A549 (cell line): Measurements from ENCODE around the gene GNG2. TPM values are rescaled to one million over a fixed set of nuclear protein-coding genes. Genes with fewer than 3 reads are reported as not detected.

Experiments used
- ATAC-seq, 2 experiments: fragments of 200-7000 bp in 1 of 2; fragments of >200 bp in 1 of 2; cut with Nextera tagmentation in 1 of 2; cut with Tn5 transposase in 1 of 2; 3 replicates each; pipeline versions ENCODE4 v1.8.0 to v1.9.1; 2018 to 2020; ENCODE audit warnings: mild to moderate bottlenecking in 1 of 2, moderate library complexity in 1 of 2
- CTCF ChIA-PET: fragments of 300-600 bp; sonication (Branson Sonifier 250); formaldehyde crosslinking; extraction: SDS; loops from one replicate; lab custom pipeline; 2021; ENCODE audit warnings: antibody characterized with exemption, inconsistent platforms; lab: Yijun Ruan, JAX
- POLR2A ChIA-PET: fragments of 350-600 bp; formaldehyde crosslinking; extraction: SDS; loops from one replicate; lab custom pipeline; 2021; ENCODE audit warnings: antibody characterized with exemption, inconsistent platforms; lab: Yijun Ruan, JAX
- DNase-seq, 2 experiments: peaks; one replicate each; pipeline versions ENCODE4 v3.0.0 to v3.0.0-alpha.2; 2011 to 2016; ENCODE audit warnings: low read depth in 1 of 2, low spot score in 1 of 2
- FAIRE-seq: peaks from 2 replicates; lab custom pipeline; 2011; peaks lifted over from hg19 to GRCh38; lab: Jason Lieb, UNC
- H3K27ac ChIP-seq, 2 experiments: fragments of >200 bp; sonication (Bioruptor Twin); formaldehyde crosslinking; 3 replicates each; pipeline ENCODE4 v1.5.1; 2016 to 2017
- H3K4me1 ChIP-seq: fragments of >200 bp; sonication (Bioruptor Twin); formaldehyde crosslinking; 3 replicates; pipeline ENCODE4 v1.6.1; 2016
- H3K4me2 ChIP-seq: fragments of >200 bp; sonication (Bioruptor Twin); formaldehyde crosslinking; 3 replicates; pipeline ENCODE4 v1.6.1; 2016
- H3K4me3 ChIP-seq: fragments of >200 bp; sonication (Bioruptor Twin); formaldehyde crosslinking; 3 replicates; pipeline ENCODE4 v1.5.1; 2016
- H3K9me3 ChIP-seq: fragments of >200 bp; sonication (Bioruptor Twin); formaldehyde crosslinking; 3 replicates; pipeline ENCODE4 v1.6.1; 2016
- BHLHE40 ChIP-seq: IDR thresholded peaks from 2 replicates; pipeline ENCODE4 v1.6.1; 2012; ENCODE audit warnings: low read depth, low read length, inconsistent platforms
- CBX8 ChIP-seq: fragments of 200-600 bp; sonication (generic); IDR thresholded peaks from 2 replicates; pipeline ENCODE4 v1.6.1; 2016
- CHD4 ChIP-seq: fragments of 200-600 bp; sonication (generic); IDR thresholded peaks from 2 replicates; pipeline ENCODE4 v1.6.1; 2016; ENCODE audit warnings: antibody characterized with exemption, mild to moderate bottlenecking, borderline replicate concordance
- CTCF ChIP-seq: fragments of >200 bp; sonication (Bioruptor Twin); formaldehyde crosslinking; IDR thresholded peaks from 3 replicates; pipeline ENCODE4 v1.5.1; 2016
- E2F6 ChIP-seq: IDR thresholded peaks from 2 replicates; pipeline ENCODE4 v1.6.1; 2012; ENCODE audit warnings: low read depth, borderline replicate concordance
- EHF ChIP-seq: fragments of 250-450 bp; sonication (Bioruptor Pico); IDR thresholded peaks from 2 replicates; pipeline ENCODE4 v1.5.0; 2020; ENCODE audit warnings: mild to moderate bottlenecking
- EP300 ChIP-seq, 2 experiments: fragments of >200 bp; sonication (Bioruptor Twin); formaldehyde crosslinking; IDR thresholded peaks; 2 replicates in 1 of 2; 3 replicates in 1 of 2; pipeline ENCODE4 v1.6.1; 2016 to 2017
- HES2 ChIP-seq: fragments of >200 bp; sonication (Bioruptor Twin); formaldehyde crosslinking; IDR thresholded peaks from 2 replicates; pipeline ENCODE4 v1.6.1; 2016
- HMGXB4 ChIP-seq: fragments of 250-450 bp; sonication (Bioruptor Pico); IDR thresholded peaks from 2 replicates; pipeline ENCODE4 v1.5.0; 2021; ENCODE audit warnings: mild to moderate bottlenecking, moderate library complexity, borderline replicate concordance
- JUNB ChIP-seq: fragments of >200 bp; sonication (Bioruptor Twin); formaldehyde crosslinking; IDR thresholded peaks from 2 replicates; pipeline ENCODE4 v1.6.1; 2016
- KDM1A ChIP-seq: fragments of 200-600 bp; sonication (generic); IDR thresholded peaks from 2 replicates; pipeline ENCODE4 v1.6.1; 2016; ENCODE audit warnings: low read depth, mild to moderate bottlenecking
- MAZ ChIP-seq: fragments of 150-350 bp; IDR thresholded peaks from 2 replicates; pipeline ENCODE4 v1.6.1; 2014; ENCODE audit warnings: antibody characterized with exemption, low read depth, low read length, borderline replicate concordance
- NPAS2 ChIP-seq: fragments of 250-450 bp; sonication (Bioruptor Pico); IDR thresholded peaks from 2 replicates; pipeline ENCODE4 v1.8.0; 2022; ENCODE audit warnings: mild to moderate bottlenecking, moderate library complexity, borderline replicate concordance
- POLR2AphosphoS2 ChIP-seq: conservative IDR thresholded peaks from 2 replicates; pipeline ENCODE4 v1.6.1; 2012; ENCODE audit warnings: low read length, improper control_type of control experiment, inconsistent platforms
- RCOR1 ChIP-seq: fragments of 150-350 bp; IDR thresholded peaks from 2 replicates; pipeline ENCODE4 v1.6.1; 2014; ENCODE audit warnings: antibody characterized with exemption, low read length, low read depth
- RFX5 ChIP-seq: fragments of 450-650 bp; IDR thresholded peaks from 2 replicates; pipeline ENCODE4 v1.7.1; 2014; ENCODE audit warnings: antibody characterized with exemption, mild to moderate bottlenecking, moderate library complexity
- SMC3 ChIP-seq: fragments of >200 bp; sonication (Bioruptor Twin); formaldehyde crosslinking; IDR thresholded peaks from 3 replicates; pipeline ENCODE4 v1.6.1; 2018; ENCODE audit warnings: inconsistent platforms
- TP53 ChIP-seq: fragments of 250-450 bp; sonication (Bioruptor Pico); IDR thresholded peaks from 2 replicates; pipeline ENCODE4 v1.5.0; 2021; ENCODE audit warnings: mild to moderate bottlenecking, moderate library complexity
- ZSCAN20 ChIP-seq: fragments of 250-450 bp; sonication (Bioruptor Pico); IDR thresholded peaks from 2 replicates; pipeline ENCODE4 v1.8.0; 2022; ENCODE audit warnings: mild to moderate bottlenecking, moderate library complexity
- WGBS: methylation state at CpG from one replicate; pipeline ENCODE4 v1.1.6; 2017; ENCODE audit errors: missing lambda C conversion rate; 5-methylcytosine and 5-hydroxymethylcytosine counted together
- polyA plus RNA-seq, 4 experiments: library from polyadenylated mRNA; depleted of rRNA in 3 of 4; stranded (reverse); fragments of >200 nt; fragmentation: RNase III in 1 of 4; extraction: RNeasy Plus Mini Kit Qiagen cat#74134 plus additional on column Dnase treatment in 1 of 4; gene quantifications; 2 replicates in 3 of 4; 3 replicates in 1 of 4; pipeline ENCODE4 v1.2.3, GENCODE V29; 2011 to 2017
- TF ChIP-seq, protein P1 (sequence below): IDR thresholded peaks from 2 replicates; pipeline ENCODE4 v1.6.1; 2012

The GNG2 gene
- polyA plus RNA-seq, 2 of the 4 experiments (the other 2 are of a cell fraction): 2.1 to 3.0 TPM

GRCh38 chr14:51836417-51836816 lies 24.0 kb upstream of the GNG2 start:
- Histone ChIP-seq H3K4me1 (peaks cover 16% of the 10 kb centered on the region), H3K4me2 (no peak overlapping the region), H3K9me3 (no peaks in the 10 kb centered on the region), H3K4me3 (no peak overlapping the region), H3K27ac (no peak overlapping the region; a peak in 1 of 6 replicates)
- no peak for DNase-seq
- ATAC-seq: no peak
- POLR2A ChIA-PET: no interaction called here
- CTCF ChIA-PET: no interaction called here
- no peak for TF ChIP-seq CTCF
- TF ChIP-seq HES2: no peak
- no peak for TF ChIP-seq SMC3
- no peak for TF ChIP-seq NPAS2 (CRISPR knock-in tag)
- no peak for TF ChIP-seq CHD4
- TF ChIP-seq POLR2AphosphoS2: no peak
- no peak for TF ChIP-seq EP300 (IDR thresholded peaks at IDR 0.05)
- TF ChIP-seq MAZ: no peak
- TF ChIP-seq CBX8: no peak
- no peak for FAIRE-seq

GRCh38 chr14:51844081-51844881 lies 16.1 kb upstream of the GNG2 start:
- no peak for ATAC-seq
- no peak for TF ChIP-seq TP53 (CRISPR knock-in tag)
- TF ChIP-seq, all 56 proteins: peak for 0
- ChIA-PET CTCF (no interaction called here), POLR2A (no interaction called here)
- H3K4me3 ChIP-seq: no peak overlapping the region
- 71% methylated on average over 6 of the region's 6 CpGs for WGBS
- DNase-seq (no peak), FAIRE-seq (no peak)
- H3K4me1 ChIP-seq: peaks cover 7% of the 10 kb centered on the region; the same call in 1 of the 3 replicates
- no peak overlapping the region for H3K27ac ChIP-seq
- H3K4me2 ChIP-seq: no peak overlapping the region
- H3K9me3 ChIP-seq: no peaks in the 10 kb centered on the region

GRCh38 chr14:51845811-51846210 lies 14.6 kb upstream of the GNG2 start:
- Histone ChIP-seq H3K4me3 (no peak overlapping the region), H3K4me2 (no peak overlapping the region), H3K9me3 (no peaks in the 10 kb centered on the region), H3K4me1 (peaks cover 7% of the 10 kb centered on the region; the same call in 1 of the 3 replicates), H3K27ac (no peak overlapping the region)
- TF ChIP-seq JUNB (no peak), MAZ (no peak), POLR2AphosphoS2 (no peak), E2F6 (no peak), KDM1A (no peak), RFX5 (no peak), RCOR1 (no peak), EP300 (IDR thresholded peaks at IDR 0.05) (no peak), HMGXB4 (CRISPR knock-in tag) (no peak), ZSCAN20 (CRISPR knock-in tag) (no peak), BHLHE40 (no peak), EHF (no peak)
- TF ChIP-seq, protein P1, sequence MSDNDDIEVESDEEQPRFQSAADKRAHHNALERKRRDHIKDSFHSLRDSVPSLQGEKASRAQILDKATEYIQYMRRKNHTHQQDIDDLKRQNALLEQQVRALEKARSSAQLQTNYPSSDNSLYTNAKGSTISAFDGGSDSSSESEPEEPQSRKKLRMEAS: no peak
- ChIA-PET POLR2A (no interaction called here), CTCF (no interaction called here)
- WGBS: 53% methylated on average over 3 of the region's 3 CpGs
- ATAC-seq (no peak), DNase-seq (no peak), FAIRE-seq (no peak)
